Stimulated activated CD4-positive, alpha-beta T cell treated with anti-CD3 and anti-CD28 coated beads, Interleukin-2, amount 100 ng/mL, for 48 hours (primary cell): ENCODE data around the gene THBS4.
"Not testable (repeated sequence)": the region's sequence is repeated elsewhere in the genome, so short reads cannot be mapped to it uniquely, and the experiment has no call there.

Source experiments
- DNase-seq, 2 donors: peaks; one replicate each; pipeline ENCODE4 v3.0.0-alpha.2; 2020

THBS4 gene

GRCh38 chr5:80077051-80077714 lies 42.0 kb downstream of the THBS4 start:
- DNase-seq = no peak

- no peak for DNase-seq
Measured at GRCh38 chr5:80078921-80079320, 43.8 kb downstream of the THBS4 start.

- DNase-seq = no peak
Measured at GRCh38 chr5:80082281-80082680, 47.1 kb downstream of the THBS4 start.

GRCh38 chr5:80082731-80083100 lies 47.6 kb downstream of the THBS4 start:
- peak; percentile 16 to 81 for DNase-seq

GRCh38 chr5:80083101-80083890 lies 48.1 kb downstream of the THBS4 start:
- peak; percentile 17 to 18 for DNase-seq

DNA sequence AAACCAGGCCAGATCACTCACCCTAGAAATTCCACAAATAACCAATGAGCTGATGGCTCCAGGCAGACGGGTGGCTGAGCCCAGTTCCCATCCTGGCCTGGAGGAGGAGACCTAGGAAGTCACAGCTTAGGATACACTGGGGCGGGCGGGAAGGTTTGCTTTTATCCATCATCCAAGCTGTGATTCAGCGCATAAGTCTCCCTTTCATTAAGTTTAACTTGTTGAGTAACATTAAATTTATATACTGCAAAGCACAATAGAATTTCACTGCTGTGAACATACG lies 55.7 kb downstream of the THBS4 start:
- no peak for DNase-seq

- DNase-seq = peak; percentile 5 to 11
Measured at GRCh38 chr5:80091792-80092192, 56.6 kb downstream of the THBS4 start.

GRCh38 chr5:80092486-80093107 lies 57.4 kb downstream of the THBS4 start:
- no peak for DNase-seq

DNA sequence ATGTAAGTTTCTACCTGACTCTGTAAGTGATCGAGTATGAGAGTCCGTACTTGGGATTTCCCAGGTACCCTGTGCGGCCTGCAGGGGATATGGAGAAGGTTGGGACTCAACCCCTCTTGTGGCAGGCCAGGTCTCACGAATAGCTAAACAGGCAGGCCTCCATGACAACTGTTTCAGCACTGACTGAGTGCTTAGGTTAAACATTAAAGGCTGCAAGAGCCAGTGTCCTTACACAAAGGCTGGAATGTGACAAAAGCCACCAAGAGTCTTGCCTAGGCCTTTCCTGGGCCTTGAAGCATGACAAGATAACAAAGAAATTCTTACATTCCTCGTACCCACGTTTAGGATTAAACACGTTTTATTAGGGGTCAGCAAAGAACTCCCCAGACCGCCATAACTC lies 58.6 kb downstream of the THBS4 start:
- no peak for DNase-seq

GRCh38 chr5:80094236-80094738 lies 59.1 kb downstream of the THBS4 start:
- DNase-seq = no peak

DNA sequence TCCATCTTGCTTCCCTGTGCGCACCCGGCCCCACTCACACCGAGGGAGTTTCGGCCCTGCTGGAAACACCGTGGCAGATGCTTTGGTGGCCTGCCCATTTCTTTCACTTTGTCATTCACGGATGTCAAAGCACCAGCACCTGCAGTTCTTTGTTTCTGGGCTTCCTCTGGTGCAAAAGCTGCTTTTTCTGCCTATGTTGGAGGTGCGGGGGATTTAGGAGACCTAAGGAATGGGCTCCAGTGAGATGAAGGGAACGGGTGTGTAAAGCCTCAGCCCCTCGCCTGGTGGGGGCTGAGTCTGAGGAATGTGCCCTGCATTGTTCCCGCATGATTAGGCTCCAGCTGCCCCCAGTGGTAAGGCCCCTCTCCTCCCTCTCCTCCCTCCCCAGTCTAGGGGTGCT lies 62.3 kb downstream of the THBS4 start:
- DNase-seq = no peak

GRCh38 chr5:80101993-80102392 lies 66.8 kb downstream of the THBS4 start:
- DNase-seq = no peak

GRCh38 chr5:80103371-80103770 lies 68.2 kb downstream of the THBS4 start:
- DNase-seq = no peak

DNA sequence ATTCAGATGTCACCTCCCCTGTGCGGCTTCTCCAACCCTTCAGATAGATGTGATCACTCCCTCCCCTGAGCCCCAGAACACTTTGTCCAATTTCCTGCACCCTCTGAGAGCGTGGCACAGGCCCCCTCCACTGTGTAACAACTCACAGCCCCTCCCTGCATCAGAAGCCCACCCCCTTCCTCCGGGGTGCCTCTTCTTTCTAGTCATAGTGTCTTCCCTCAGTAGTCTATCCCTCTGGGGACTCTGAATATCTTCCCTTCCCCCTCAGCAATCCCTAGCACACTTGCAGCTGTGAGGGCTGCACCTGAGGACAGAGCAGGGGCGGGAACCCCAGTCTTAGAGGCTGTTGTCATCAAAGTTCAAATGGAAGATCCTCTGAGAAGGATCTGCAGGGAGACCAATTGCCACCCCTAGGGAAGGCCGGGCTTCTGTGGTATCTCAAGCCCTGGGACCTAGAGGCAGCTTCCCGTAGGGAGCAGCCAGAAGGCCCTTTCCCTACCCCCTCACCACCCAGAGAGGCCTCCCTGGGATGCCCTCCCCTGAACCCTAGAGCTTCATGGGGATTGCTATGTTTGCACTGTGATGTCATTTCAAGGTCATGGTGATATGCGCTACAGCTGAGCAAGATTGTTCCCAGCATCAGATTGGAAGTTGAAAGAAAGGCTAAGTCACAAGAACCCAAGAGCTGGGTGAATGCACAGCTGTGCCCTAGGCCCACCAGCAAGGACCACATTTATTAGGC lies 70.7 kb downstream of the THBS4 start:
- no peak for DNase-seq

- no peak for DNase-seq
Measured at GRCh38 chr5:80106916-80107315, 71.8 kb downstream of the THBS4 start.

- no peak for DNase-seq
Measured at GRCh38 chr5:80109646-80110478, 74.7 kb downstream of the THBS4 start.

GRCh38 chr5:80111376-80111990 lies 76.3 kb downstream of the THBS4 start:
- DNase-seq = not testable (repeated sequence)

- DNase-seq = no peak
Measured at GRCh38 chr5:80114860-80115259, 79.7 kb downstream of the THBS4 start.

DNA sequence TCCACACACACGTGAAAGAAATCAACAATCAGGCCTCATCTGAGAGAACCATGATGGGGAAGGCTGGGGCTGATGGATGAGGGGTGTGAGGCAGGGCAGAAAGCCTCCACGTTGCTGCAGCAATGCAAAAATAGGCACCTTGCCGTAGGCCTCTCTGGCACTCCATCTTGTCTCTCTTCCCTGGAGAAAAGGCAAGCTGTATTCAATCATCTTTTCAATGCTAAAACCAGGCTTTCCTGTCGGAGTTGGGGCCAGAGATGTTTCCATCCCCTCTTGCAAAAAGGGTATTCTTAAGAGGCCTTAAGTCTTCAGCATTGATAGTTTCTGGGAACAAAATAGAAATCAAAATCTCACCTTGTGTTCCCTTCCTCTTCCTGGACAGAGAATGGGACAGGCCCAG lies 80.9 kb downstream of the THBS4 start:
- no peak for DNase-seq

- DNase-seq = no peak
Measured at GRCh38 chr5:80116465-80116864, 81.3 kb downstream of the THBS4 start.

- DNase-seq = no peak
Measured at GRCh38 chr5:80117446-80117845, 82.3 kb downstream of the THBS4 start.

DNA sequence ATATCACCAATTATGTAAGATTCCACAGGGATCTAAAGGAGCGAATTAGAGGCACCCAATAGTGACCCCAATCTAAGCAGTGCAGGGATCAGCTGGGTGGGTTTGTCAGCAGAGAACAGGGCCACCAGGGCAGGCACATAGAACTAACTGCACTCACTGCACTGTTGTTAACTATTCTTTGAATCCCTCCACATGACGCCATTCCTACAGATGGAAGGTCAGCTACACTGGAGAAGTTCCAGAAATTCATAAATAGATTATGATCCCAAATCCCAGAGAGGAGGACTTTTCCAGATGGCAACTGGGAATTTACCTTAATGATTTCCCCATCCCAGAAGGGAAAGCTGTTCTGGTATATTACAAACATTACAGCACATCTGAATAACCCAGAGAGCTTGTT lies 84.2 kb downstream of the THBS4 start:
- DNase-seq = no peak
